Measurements from ENCODE around the gene TCF4.
"Not testable (repeated sequence)": the region's sequence is repeated elsewhere in the genome, so short reads cannot be mapped to it uniquely, and the experiment has no call there.

The TCF4 gene

DNA sequence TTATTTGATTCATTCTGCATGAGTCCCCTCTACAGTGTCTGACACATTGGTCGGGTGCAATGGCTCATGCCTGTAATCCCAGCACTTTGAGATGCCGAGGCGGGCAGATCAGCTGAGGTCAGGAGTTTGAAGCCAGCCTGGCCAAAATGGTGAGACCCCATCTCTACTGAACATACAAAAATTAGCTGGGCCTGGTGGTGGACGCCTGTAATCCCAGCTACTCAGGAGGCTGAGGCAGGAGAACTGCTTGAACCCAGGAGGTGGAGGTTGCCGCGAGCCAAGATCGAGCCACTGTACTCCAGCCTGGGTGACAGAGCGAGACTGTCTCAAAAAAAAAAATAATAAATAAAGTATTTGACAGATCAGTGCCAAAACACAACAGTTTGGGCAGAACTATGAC, 118.9 kb downstream of the TCF4 start:
- not testable (repeated sequence) for DNase-seq

DNA sequence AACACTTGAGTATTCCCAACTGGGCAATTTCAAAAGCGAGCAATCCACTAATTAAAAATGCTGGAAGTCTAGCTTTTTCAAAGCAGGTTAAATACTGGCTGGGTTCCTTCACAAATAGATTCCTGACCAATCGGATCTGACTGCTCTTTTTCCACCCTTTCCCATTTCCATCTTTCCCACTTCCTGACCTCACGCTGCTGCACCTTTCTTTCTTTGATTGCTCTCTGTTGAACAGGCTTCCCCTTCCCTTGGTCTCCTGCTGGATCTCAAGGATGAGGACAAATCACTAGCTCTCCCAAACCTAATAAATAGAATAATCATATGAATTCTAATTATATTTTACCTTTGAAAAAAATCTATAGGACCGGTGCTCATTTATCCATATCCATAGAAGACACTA, 121.2 kb downstream of the TCF4 start:
- no peak for DNase-seq

DNA sequence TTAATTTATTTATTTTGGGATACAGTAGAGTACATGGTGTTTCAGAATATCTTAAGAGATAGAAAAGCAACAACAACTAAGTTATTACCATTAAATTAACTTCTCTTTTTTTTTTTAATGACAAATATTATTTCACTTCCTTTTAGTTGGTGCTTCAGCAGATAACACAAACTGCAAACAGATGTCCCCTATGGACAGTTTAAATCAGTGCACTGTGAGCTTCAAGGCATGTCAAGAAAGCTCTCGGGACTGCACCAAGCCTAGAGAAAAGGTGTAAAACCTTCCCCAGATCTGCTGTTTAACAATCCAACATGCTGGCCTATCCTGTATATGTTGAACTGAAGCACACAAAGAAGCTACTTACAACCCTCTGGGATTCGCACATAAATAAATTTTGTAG, 122.7 kb downstream of the TCF4 start:
- no peak for DNase-seq

DNA sequence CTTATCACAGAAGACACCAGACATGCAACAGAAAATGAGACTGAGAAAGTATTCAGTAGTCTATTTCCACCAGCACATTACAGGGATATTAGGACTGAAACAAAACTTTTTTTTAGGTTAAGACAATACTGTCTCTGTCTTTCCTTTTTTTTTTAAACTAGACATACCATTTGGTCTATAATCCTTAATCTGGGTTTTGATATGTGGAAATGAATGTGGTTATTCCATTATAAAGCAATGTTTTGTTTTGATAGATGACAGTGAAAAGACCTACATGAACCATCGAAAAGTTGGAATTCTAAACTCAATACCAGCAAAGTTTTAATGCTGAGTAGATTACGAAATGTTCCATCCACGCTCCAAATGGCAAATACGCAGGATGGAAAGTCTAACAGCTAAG, 123.4 kb downstream of the TCF4 start:
- no peak for DNase-seq

DNA sequence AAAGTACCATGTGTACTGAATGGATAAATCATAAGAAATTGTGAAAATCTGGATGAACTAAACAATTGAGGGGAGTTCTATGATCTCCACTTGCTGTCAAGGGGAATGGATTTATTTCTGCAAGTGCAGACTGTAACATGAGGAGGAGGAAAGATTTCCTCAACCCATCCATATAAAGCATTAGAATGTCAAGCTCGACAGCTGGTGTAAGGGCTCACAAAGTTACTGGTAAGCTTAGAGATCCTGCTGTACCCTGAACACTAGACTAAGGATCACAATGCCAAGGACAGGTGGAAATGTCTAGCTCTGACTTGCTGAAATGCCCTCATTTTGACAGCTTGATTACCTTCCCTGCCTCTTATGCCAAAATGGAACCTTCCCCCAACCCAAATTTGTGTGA, 125.3 kb downstream of the TCF4 start:
- DNase-seq: no peak

DNA sequence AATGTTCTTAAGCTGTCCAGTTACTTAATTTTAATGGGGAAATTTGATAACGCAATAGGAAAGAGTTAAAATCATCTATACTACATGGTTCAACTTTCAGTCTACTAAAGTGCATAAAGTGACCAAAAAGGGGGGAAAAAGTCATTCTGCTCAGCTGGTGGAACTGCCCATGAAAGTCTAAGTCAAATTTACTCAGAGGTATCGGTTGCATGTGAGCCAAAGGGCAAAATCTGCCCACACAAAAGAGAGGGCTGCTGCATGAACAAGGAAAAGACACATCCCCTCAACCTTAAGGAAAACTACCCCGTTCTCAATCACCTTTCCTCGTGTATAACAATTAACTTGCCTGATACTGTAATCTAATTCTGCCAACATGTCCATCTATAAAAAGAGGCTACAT, 126.1 kb downstream of the TCF4 start:
- DNase-seq: no peak

DNA sequence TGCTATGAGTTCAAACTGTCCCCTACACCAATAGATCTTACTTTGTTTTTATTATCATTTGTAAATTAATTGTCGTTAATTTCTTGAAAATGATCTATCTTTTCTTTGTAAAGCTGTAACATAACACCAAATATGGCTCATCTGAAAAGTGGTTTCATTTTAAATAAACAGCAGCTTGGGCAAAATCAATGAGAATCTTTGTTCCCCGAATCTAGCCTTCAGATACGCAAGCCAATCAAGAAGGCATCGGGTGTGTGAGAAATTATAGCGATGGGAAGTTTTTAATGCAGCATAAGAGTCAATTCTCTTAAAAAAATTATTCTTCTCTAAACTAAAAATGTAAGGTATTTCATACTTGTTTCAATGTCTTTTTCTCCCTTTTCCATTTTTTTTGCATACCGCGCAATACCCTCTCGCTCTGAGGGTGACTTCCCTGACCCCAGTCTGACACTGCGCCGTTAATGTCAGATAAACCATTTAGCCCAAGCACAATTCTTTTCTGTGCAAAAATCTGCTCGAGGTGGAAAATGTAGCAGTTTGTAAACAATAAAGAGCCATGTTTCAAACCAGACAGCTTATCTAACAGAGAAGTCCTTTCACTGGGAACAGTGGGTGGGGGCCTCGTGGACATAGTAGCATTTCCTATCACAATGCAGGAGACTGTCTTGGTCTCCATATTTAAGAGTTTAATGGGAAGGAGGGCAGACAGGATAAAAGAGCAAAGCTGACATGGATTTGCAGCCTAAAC, 129.4 kb downstream of the TCF4 start:
- DNase-seq: no peak

DNA sequence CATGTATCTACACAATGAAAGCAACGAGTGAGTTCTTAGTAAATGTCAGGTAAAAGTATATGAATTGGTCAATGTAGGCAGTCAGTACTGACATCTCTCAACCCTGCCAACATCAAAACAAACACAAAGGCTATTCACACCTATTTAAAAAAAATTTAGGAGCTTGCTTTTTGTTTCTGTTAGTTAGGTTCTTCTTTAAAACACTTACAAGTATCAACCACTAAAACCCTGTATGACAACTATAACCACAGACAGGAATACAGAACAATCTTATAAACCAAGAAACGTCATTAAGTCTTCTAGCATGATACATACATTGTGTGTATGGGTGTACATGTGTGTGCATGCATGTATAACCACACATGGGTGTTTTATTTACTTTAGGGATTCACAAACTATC, 131.0 kb downstream of the TCF4 start:
- no peak for DNase-seq

DNA sequence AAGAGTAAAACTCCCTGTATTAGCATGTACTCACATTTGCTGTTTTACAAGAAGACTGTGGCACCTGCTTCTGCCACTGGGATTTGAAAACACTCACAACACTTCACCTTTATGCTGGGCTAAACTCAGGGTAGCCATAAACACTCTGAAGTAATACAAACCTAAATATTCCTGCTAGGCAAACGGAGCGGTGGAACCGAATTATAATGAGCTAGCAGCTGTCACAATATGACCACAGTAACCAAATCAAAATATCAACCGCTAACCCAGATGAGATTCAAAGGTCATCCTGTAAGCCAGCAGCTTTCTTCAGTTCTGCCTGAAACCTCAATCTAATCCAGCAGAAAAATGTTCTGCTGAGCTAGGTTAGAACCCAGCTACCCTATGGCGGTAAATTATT, 132.1 kb downstream of the TCF4 start:
- no peak for DNase-seq

DNA sequence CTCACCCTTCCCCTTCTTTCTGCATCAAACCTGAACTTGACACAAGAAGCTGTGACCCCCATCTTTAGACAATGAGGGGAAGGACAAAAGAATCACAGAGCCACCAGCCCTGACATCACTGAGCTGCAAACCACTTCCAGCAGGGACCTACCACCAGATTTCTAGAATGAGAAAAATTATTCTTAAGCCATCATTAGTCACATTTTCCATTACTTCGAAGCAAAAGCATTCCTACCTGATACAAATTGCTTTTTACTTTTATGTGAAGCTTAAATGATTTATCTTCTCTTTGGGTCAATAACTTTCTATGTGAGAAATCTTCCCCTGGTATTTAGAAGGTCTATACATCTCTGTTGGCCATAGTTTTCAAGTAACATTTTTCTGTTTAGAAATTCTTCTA, 134.8 kb downstream of the TCF4 start:
- no peak for DNase-seq

DNA sequence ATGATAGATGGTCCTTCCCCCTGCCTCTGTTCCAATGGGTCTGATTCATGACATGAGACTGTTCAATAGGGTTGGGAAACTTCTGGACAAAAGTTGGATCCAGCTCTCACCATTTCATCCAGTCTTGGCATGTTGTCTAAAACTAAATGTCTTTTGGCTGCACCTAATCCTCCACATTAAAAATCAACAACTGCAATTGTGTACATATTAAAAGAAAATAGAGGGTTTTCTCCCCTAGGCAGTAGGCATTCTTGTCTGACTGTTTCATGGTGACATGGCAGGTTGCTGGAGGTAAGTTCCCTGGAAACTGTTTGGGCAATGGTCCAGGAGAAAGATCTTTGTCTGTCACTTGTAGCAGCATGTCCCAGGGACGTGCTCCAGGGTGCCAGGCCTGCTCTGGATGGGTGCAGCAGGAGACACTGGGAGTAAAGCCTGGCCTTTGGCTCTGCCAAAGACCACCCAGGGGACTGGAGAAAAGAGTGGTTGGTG, 135.8 kb downstream of the TCF4 start:
- DNase-seq: no peak

DNA sequence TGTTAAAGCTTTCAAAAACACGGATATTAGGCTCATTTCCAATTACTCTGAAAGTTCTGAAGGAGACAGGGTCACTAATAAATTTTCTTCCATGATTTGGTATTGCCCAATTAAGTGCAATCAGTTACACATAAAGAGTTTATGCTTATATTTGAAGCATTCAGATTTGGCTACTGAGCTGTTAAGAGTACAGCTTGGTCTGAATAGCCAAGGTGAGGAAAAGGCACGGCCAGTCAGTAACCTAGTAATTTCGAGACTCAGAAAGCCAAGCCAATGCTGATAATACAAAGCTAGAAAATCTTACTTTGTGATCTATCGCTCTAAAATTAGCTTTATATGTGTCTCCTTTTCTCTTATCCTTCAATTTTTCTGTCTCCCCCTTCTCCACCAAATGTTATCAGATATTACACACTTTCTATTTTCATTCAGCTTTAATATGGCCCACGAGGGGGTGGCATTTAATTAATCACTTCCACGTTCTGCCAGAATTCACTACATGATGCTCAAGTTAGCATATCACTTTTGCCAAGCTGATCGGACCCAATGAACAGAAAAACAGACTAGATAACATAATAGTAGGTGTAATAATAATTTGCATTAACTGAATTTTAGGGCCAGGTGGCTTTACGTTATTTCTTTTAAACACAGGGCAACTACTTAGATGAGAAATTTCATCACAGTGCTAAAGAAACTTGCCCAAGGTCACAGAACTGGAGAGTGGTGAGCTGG, 138.4 kb downstream of the TCF4 start:
- no peak for DNase-seq

DNA sequence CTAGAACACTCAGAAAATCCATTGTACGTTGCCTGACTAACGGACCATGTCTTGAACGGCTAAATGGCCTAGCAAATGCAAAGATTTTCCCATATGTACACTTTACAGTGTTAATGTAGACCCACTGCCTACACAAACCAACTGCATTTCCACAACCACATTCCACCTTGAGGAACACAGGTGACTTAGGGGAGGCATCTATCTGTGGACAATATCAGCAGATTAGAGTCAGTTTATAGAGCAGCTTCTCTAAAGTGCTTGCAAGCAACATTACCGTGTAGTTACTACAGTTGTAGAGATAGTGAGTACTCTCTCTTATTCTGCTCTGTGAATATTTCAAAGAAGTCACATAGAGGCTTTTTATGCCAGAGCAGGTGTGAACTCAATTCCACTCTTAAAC, 139.6 kb downstream of the TCF4 start:
- DNase-seq: no peak

DNA sequence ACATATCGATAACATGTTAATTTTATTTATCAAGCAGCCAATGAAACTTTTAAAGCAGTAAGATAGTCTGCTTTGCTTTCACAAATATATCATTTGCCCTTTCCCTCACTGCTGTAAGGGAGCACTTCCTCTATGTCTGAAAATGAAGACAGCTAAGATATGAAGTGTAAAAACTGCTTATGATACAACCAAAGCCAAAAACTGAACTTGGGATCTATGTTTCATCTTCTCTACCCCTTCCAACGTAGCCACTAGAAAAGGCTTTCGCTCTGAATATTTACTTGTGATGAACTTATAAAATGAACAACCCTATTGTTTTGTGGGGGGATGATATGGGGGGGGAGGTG, 140.3 kb downstream of the TCF4 start:
- no peak for DNase-seq

DNA sequence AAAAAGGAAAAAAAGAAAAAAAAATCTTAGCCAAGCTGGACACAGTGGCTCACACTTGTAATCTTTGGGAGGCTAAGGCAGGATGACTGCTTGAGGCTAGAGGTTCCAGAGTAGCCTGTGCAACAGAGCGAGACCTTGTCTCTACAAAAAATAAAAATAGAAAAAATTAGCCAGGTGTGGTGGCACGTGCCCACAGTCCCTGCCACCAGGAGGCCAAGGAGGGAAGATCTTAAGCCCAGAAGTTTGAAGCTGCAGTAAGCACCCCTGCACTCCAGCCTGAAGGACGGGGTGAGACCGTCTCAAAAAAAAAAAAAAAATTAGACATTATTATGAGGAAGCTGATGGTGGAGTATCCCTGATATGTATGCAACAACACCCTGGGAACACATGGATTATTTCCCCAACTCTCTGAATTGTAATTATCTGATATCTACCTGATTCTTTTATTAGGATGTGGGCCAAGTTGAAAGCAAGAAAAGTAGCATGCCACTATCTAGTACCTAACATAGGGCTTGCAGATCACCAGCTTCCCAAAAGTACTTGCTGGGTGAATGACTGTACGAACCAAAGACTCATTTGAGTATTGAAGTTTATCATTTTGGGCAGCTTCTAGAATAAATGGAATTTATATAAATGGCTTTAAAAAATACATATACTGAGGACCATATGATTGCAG, 140.9 kb downstream of the TCF4 start:
- no peak for DNase-seq

DNA sequence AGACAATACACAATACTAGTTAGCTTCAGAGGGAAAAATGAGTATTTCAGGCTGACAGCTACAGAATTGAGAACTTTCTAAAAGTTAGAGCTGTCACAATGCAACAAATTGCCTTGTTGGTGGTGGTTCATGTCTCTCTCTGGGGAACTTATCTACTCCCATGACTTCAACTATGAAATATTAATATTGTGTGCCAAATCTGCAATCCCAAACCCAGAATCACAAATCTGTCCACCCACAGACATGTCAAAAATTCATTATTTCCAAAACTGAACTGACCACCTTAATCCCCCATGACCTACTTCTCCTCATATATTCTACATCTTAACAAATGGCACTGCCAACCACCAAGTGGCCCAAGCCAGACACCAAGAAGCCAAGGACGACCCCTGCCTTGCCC, 143.5 kb downstream of the TCF4 start:
- DNase-seq: no peak

DNA sequence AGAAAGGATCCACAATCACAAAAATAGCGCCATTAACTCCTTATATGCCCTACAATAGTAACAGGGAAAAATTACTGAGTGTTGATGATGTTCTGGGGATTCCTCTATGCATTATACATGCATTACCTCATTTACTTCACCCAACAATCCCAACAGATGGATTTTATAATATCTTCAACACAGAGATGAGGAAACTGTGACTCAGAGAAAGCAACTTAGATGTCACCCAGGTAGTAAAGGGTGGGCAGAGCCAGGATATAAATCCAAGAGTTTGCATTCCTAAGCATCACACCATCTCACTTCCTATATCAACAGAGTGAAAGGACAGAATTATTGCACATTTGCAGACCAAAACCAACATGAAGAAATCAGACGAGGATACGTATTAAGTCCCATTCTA, 144.2 kb downstream of the TCF4 start:
- no peak for DNase-seq

DNA sequence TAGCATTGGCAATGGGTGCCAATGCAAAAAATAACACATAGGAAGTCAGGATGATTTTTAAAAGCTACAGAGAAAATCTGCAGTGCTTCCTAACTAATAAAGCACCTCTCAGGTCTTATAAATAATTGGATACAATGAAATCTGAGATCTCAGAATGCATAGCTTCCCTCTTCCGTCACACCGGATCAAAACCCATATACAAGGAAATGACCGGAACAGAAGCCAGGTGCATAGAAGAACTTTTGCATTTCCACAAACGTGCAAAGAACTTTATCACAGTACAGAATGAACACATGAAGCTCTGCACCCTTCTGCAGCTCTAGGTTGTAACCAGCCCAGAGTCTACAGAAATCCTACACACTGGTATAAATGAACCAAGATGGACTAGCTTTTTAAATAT, 145.4 kb downstream of the TCF4 start:
- no peak for DNase-seq

DNA sequence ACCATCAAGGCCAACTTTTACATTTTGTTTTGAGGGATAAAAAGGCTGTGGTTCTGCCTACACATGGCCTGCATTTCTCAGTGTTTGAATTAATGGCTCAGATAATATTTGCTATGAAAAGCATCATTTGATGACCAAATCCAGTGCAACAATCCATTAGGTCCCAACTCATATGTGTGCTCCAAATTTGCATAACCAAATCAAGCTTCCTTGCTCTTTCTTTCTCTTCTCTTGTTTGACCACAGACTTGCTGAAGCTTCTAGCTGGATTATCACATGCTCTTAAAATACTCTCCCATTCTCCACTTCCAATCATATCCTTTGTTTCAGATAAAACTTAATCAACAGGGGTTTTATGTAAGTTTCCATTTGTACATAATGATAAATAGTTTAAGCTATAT, 147.0 kb downstream of the TCF4 start:
- no peak for DNase-seq

DNA sequence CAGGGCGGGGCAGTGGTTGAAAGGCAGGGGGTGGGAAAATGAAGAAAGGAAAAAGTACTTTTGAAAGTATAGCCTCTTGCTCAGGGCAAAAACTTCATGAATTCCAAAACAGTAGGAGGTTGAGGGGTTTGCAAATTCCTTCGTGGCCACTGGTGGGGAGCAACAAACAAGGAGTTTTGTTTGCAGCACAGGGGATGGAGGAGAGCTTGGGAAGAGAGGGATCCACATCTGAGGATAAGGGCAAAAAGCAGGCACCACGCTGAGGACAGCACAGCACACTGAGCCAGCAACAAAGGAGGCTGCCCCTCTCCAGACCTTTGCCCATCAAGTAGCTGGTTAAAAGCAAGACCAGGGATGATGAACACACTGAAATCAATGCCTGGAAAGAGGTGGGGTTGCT, 148.9 kb downstream of the TCF4 start:
- DNase-seq: no peak

DNA sequence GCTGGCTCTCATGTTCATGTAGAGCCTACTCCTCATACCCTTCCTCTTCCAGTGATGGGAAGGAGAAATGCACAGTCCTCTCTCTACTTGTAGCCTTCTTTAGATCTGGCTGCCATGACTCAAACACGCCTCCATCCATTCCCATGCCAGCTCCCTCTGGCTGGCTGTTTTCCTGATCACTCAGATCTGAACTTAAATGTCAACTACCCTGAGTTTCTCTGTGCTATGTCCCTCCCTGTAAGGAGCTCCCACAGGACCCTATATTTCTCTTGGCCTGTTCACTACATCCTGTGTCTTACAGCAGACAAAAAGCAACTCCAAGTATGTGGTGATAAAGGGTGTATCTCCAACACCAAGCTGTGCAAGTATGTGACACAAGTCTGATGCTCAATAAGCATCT, 152.4 kb downstream of the TCF4 start:
- DNase-seq: no peak

DNA sequence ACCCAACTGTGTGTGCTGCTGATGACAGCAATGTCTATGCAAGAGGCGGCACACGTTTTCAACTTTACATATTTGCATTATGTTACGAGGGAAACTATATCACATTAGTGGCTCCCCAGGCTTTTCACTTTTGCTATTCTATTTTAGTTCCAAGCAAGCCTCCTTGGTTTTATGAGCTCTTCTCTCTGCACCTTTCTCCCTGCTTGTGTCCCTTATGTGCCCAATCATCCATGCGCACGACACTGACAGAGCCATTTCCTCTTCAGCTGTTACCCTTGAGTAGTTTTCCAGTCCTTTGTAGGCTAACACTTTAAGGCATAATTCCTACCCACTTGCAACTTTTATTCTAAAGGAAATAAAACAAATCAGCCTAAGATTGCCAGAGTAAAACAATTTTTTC, 154.3 kb downstream of the TCF4 start:
- no peak for DNase-seq

DNA sequence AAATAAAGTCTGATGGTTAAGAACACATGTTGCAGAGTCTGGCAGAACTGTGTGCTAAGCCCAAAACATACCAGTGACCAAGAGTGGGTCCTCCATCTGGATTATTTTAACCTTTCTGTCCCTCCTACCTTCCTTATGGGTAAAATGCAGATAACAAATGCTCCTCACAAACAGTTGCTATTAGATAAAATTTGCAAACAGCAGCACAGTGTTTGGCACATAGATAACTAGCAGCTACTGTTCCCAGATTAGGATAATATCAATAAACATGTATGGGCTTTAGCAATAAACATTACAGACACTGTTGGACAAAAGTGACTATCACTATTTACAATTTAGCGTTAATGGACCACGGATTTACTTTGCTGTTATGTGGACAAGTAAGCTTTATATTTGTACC, 154.9 kb downstream of the TCF4 start:
- DNase-seq: no peak

DNA sequence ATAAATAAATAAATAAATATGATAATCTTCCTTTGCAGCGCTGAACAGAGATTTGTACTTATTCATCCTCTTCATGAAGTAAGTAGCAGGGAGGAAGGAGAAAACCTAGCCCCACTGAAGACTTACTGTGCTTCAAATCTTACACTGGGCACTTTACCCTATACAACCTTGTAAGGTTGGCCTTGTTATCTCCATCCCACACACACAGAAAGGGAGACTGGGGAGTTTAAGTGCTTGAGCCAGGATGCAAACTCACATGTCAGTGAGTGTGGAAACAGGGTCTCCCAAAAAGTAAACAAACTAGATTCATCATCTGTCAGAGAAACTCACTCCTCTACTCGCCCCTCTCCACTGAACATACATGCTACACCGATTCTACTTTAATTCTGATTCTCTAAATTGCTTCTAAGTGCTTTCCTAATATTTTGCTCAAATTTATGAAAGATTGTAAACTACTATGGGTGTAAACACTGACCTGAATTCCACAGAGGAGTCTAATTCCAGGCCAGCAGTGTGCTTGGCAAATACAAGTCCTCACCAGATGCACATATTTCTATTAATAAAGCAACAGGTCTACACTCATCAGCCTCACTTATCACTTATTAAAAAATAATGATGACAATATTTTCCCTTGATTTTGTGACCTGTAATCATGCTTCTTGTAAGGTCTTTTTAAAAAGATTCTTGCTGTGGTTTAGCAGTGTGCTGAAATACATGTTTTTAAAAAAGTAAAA, 155.5 kb downstream of the TCF4 start:
- DNase-seq: no peak

Data from NCI-H2029 (cell line).